Measurements from ENCODE around the gene SERPINE1. TPM values are rescaled to one million over a fixed set of nuclear protein-coding genes. Genes with fewer than 3 reads are reported as not detected.

Gene SERPINE1
- total RNA-seq, 1 experiment from 2014 or later, result 12.8 TPM

- Histone ChIP-seq H3K9ac (ENCODE audit: low read length) (no peak within 1 kb of the TSS), H3K9me3 (ENCODE audit: control insufficient read depth in 1 of 2, insufficient read depth in 1 of 2, low read depth in 1 of 2, low read length in 2 of 2) (no peaks in the 10 kb centered on the region), H4K20me1 (ENCODE audit: insufficient read depth) (no peaks in the 10 kb centered on the region), H3K4me2 (ENCODE audit: low read length) (no peak within 1 kb of the TSS), H3K4me3 (replicated peaks in 1 of 2; ENCODE audit: low read depth in 1 of 2, low read length in 2 of 2) (no peak within 1 kb of the TSS), H3K27ac (ENCODE audit: low read depth, low read length) (no peak within 1 kb of the TSS), H3K4me1 (ENCODE audit: control insufficient read depth in 1 of 2, insufficient read depth in 2 of 2, low read length in 2 of 2) (peaks cover 6 to 19% of the 10 kb centered on the region in 2 experiments; a peak in 3 of 4 replicates), H3K36me3 (ENCODE audit: control insufficient read depth in 1 of 2, insufficient read depth in 2 of 2, low read length in 2 of 2) (no peaks in the 10 kb centered on the region), H3K79me2 (ENCODE audit: insufficient read depth, low read length) (no peaks in the 10 kb centered on the region), H2AFZ (ENCODE audit: low read depth, low read length, poor library complexity, severe bottlenecking) (no peak within 1 kb of the TSS), H3K27me3 (ENCODE audit: insufficient read depth, low read length) (no peaks in the 10 kb centered on the region), H3K9me2 (ENCODE audit: insufficient read depth) (no peaks in the 10 kb centered on the region)
- ChIA-PET CTCF (no interaction called here), POLR2A (no interaction called here), RAD21 (ENCODE audit: low non-redundant PET in 1 of 2, low total read pairs in 2 of 2, uncharacterized antibody in 2 of 2, unreplicated experiment in 2 of 2) (no interaction called here)
- intact Hi-C loops (cut with micrococcal nuclease), result no loop called here
- TF ChIP-seq MAX (IDR thresholded peaks at IDR 0.05) (no peak), CEBPB (IDR thresholded peaks at IDR 0.05; ENCODE audit: low read depth) (no peak), EZH2 (IDR thresholded peaks at IDR 0.05) (no peak), ELF1 (IDR thresholded peaks at IDR 0.05; ENCODE audit: borderline replicate concordance, low read depth) (no peak), EZH2phosphoT487 (IDR thresholded peaks at IDR 0.05; ENCODE audit: borderline replicate concordance) (no peak), YY1 (IDR thresholded peaks at IDR 0.05; ENCODE audit: extremely low read depth, insufficient replicate concordance, low read depth, low read length) (no peak), SRF (IDR thresholded peaks at IDR 0.05; ENCODE audit: low read depth) (no peak)
- TF ChIP-seq, protein P1, sequence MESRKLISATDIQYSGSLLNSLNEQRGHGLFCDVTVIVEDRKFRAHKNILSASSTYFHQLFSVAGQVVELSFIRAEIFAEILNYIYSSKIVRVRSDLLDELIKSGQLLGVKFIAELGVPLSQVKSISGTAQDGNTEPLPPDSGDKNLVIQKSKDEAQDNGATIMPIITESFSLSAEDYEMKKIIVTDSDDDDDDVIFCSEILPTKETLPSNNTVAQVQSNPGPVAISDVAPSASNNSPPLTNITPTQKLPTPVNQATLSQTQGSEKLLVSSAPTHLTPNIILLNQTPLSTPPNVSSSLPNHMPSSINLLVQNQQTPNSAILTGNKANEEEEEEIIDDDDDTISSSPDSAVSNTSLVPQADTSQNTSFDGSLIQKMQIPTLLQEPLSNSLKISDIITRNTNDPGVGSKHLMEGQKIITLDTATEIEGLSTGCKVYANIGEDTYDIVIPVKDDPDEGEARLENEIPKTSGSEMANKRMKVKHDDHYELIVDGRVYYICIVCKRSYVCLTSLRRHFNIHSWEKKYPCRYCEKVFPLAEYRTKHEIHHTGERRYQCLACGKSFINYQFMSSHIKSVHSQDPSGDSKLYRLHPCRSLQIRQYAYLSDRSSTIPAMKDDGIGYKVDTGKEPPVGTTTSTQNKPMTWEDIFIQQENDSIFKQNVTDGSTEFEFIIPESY (IDR thresholded peaks at IDR 0.05; ENCODE audit: extremely low read depth, insufficient replicate concordance, low read length), result no peak
- TF ChIP-seq, protein P2, sequence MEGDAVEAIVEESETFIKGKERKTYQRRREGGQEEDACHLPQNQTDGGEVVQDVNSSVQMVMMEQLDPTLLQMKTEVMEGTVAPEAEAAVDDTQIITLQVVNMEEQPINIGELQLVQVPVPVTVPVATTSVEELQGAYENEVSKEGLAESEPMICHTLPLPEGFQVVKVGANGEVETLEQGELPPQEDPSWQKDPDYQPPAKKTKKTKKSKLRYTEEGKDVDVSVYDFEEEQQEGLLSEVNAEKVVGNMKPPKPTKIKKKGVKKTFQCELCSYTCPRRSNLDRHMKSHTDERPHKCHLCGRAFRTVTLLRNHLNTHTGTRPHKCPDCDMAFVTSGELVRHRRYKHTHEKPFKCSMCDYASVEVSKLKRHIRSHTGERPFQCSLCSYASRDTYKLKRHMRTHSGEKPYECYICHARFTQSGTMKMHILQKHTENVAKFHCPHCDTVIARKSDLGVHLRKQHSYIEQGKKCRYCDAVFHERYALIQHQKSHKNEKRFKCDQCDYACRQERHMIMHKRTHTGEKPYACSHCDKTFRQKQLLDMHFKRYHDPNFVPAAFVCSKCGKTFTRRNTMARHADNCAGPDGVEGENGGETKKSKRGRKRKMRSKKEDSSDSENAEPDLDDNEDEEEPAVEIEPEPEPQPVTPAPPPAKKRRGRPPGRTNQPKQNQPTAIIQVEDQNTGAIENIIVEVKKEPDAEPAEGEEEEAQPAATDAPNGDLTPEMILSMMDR (IDR thresholded peaks at IDR 0.05 in 2 of 3, conservative IDR thresholded peaks at IDR 0.05 in 1 of 3; ENCODE audit: borderline replicate concordance in 1 of 3, insufficient read depth in 1 of 3, low read depth in 2 of 3, low read length in 2 of 3), result no peak
- DNase-seq (ENCODE audit: low read depth, low spot score) (no peak), ATAC-seq (no peak)
- BruUV-seq (replicated peaks), result no TSS peak
These were observed 53.3 kb downstream of the SERPINE1 start, which contains the start of gene NAT16 for GRCh38 chr7:101180130-101180755. NAT16 (minus strand) TSS chr7:101180293; CDS start chr7:101174807, 5,486 bp downstream.
